HG02885 (cell line): ENCODE measurements around the gene PSMC3IP.
"Not testable (repeated sequence)": the region's sequence is repeated elsewhere in the genome, so short reads cannot be mapped to it uniquely, and the experiment has no call there.

Experiments used
- ATAC-seq: cut with Tn5 transposase; IDR thresholded peaks from one replicate; pipeline ENCODE4 v1.9.1; 2021; ENCODE audit warnings: mild to moderate bottlenecking; ENCODE audit not compliant: unreplicated experiment, poor library complexity

The PSMC3IP gene

GRCh38 chr17:42577532-42578281, at the start of gene PSMC3IP:
TSS of gene PSMC3IP (minus strand) at chr17:42577729. CDS start at chr17:42577686, 43 bp downstream.
- peak; percentile 77 for ATAC-seq

GRCh38 chr17:42623732-42624596, 46.4 kb upstream of the PSMC3IP start:
- no peak for ATAC-seq

GRCh38 chr17:42623271-42623670, 45.7 kb upstream of the PSMC3IP start:
- no peak for ATAC-seq

GRCh38 chr17:42621987-42622386, 44.5 kb upstream of the PSMC3IP start:
- ATAC-seq: not testable (repeated sequence)

GRCh38 chr17:42618442-42619150, 41.1 kb upstream of the PSMC3IP start:
- ATAC-seq: peak; percentile 77

GRCh38 chr17:42617956-42618431, 40.5 kb upstream of the PSMC3IP start:
- ATAC-seq: no peak

- no peak for ATAC-seq
Observed at GRCh38 chr17:42613699-42614295, 36.3 kb upstream of the PSMC3IP start.

GRCh38 chr17:42612013-42612412, 34.5 kb upstream of the PSMC3IP start:
- ATAC-seq: no peak

GRCh38 chr17:42609814-42610801, 32.6 kb upstream of the PSMC3IP start:
- not testable (repeated sequence) for ATAC-seq

- peak; percentile 91 for ATAC-seq
Observed at GRCh38 chr17:42609182-42609813, 31.8 kb upstream of the PSMC3IP start, which contains the start of the genes RETREG3 and TUBG1. TSS of gene RETREG3 (minus strand) at chr17:42609374. CDS start at chr17:42609324, 50 bp downstream. TSS of gene TUBG1 (plus strand) at chr17:42609683. CDS start at chr17:42609738, 55 bp downstream.

GRCh38 chr17:42608305-42609181, 31.0 kb upstream of the PSMC3IP start:
- peak; percentile 33 for ATAC-seq

GRCh38 chr17:42607769-42608168, 30.2 kb upstream of the PSMC3IP start:
- ATAC-seq: no peak

GRCh38 chr17:42603318-42603717, 25.8 kb upstream of the PSMC3IP start:
- no peak for ATAC-seq

GRCh38 chr17:42598905-42599304, 21.4 kb upstream of the PSMC3IP start:
- no peak for ATAC-seq

GRCh38 chr17:42596386-42596785, 18.9 kb upstream of the PSMC3IP start:
- ATAC-seq: no peak

GRCh38 chr17:42591411-42591810, 13.9 kb upstream of the PSMC3IP start:
- no peak for ATAC-seq

GRCh38 chr17:42590886-42591285, 13.4 kb upstream of the PSMC3IP start:
- no peak for ATAC-seq
